K562 (cell line): Measurements from ENCODE around the gene ZNF740. TPM values are rescaled to one million over a fixed set of nuclear protein-coding genes. Genes with fewer than 3 reads are reported as not detected.

Experiments used
- CC2D1A ChIP-seq: fragments of 450-650 bp; IDR thresholded peaks from 2 replicates; pipeline ENCODE4 v1.6.1; 2017; ENCODE audit warnings: mild to moderate bottlenecking
- FOXK2 ChIP-seq, 2 experiments: fragments of 450-650 bp; IDR thresholded peaks in 1 of 2; conservative IDR thresholded peaks in 1 of 2; 2 replicates each; pipeline ENCODE4 v1.6.1; 2016; ENCODE audit warnings: low read depth in 2 of 2, mild to moderate bottlenecking in 1 of 2
- NFE2 ChIP-seq: IDR thresholded peaks from 2 replicates; pipeline ENCODE4 v1.6.1; 2014; ENCODE audit warnings: antibody characterized with exemption, low read depth
- NRF1 ChIP-seq, 2 experiments: fragments of 450-650 bp; IDR thresholded peaks in 1 of 2; conservative IDR thresholded peaks in 1 of 2; 2 replicates each; pipeline ENCODE4 v1.6.1; 2014; ENCODE audit warnings: mild to moderate bottlenecking in 2 of 2
- PHF8 ChIP-seq: fragments of 200-600 bp; sonication (generic); IDR thresholded peaks from 2 replicates; pipeline ENCODE4 v1.6.1; 2012; ENCODE audit warnings: mixed run types, mild to moderate bottlenecking, inconsistent platforms, low read length, moderate library complexity, borderline replicate concordance
- SMAD1 ChIP-seq: fragments of 150-350 bp; IDR thresholded peaks from 2 replicates; pipeline ENCODE4 v1.6.1; 2014; ENCODE audit warnings: low read length, low read depth; ENCODE audit not compliant: partially characterized antibody
- U2AF1 ChIP-seq: fragments of 200-400 bp; formaldehyde crosslinking; optimal IDR thresholded peaks from 2 replicates; pipeline ENCODE3; 2017; ENCODE audit warnings: mild to moderate bottlenecking, low read depth, low read length, moderate library complexity
- YBX1 ChIP-seq: fragments of 450-650 bp; IDR thresholded peaks from 2 replicates; pipeline ENCODE4 v1.7.1; 2016; ENCODE audit warnings: mild to moderate bottlenecking
- ZNF384 ChIP-seq: IDR thresholded peaks from 2 replicates; pipeline ENCODE4 v1.6.1; 2012; ENCODE audit warnings: low read depth, low read length, improper control_type of control experiment
- ZNF764 ChIP-seq: fragments of 250-450 bp; sonication (Bioruptor Pico); IDR thresholded peaks from 2 replicates; pipeline ENCODE4 v1.4.0; 2020; ENCODE audit warnings: low read depth, mild to moderate bottlenecking, moderate library complexity
- ZSCAN29 ChIP-seq: fragments of 450-650 bp; IDR thresholded peaks from 2 replicates; pipeline ENCODE4 v1.6.1; 2017
- polyA plus RNA-seq, 8 experiments: library from polyadenylated mRNA; depleted of rRNA in 4 of 8; stranded (reverse) in 5 of 8; unstranded in 3 of 8; fragments of >200 nt; fragmentation: Nextera tagmentation in 2 of 8; fragmentation: Illumina TruSeq in 1 of 8; extraction: Ambion mirVana in 2 of 8; extraction: Trizol in 1 of 8; gene quantifications; 2 replicates each; pipeline versions ENCODE4 v1.2.1 to v1.2.3, GENCODE V29; 2011 to 2014; ENCODE audit warnings: inconsistent platforms in 1 of 8, missing spikeins in 1 of 8
- total RNA-seq, 7 experiments: library from RNA; depleted of rRNA in 6 of 7; stranded (reverse); fragments of >200 nt in 6 of 7; fragmentation: Illumina TruSeq in 2 of 7; extraction: Trizol in 2 of 7; gene quantifications; 2 replicates each; pipeline versions ENCODE4 v1.2.1 to v1.2.3, GENCODE V29; 2011 to 2021; ENCODE audit warnings: low replicate concordance in 1 of 7
- TF ChIP-seq, protein P1 (sequence below): fragments of 450-650 bp; conservative IDR thresholded peaks from 2 replicates; pipeline ENCODE4 v1.6.1; 2016; ENCODE audit warnings: missing genetic modification characterization, low read depth, mild to moderate bottlenecking, control low read depth, missing compliant biosample characterization
- TF ChIP-seq, protein P2 (sequence below): fragments of 450-650 bp; IDR thresholded peaks from 2 replicates; pipeline ENCODE4 v1.6.1; 2016; ENCODE audit warnings: antibody characterized with exemption
- TF ChIP-seq, protein P3 (sequence below): fragments of 450-650 bp; IDR thresholded peaks from 2 replicates; pipeline ENCODE4 v1.6.1; 2016; ENCODE audit warnings: mild to moderate bottlenecking, moderate library complexity

Gene ZNF740
- total and polyA plus RNA-seq, 9 of the 15 experiments (the other 6 are each of a cell fraction or from before 2014, with no cell fraction given) = 0.57 to 46.4 (median 18.6) TPM

DNA sequence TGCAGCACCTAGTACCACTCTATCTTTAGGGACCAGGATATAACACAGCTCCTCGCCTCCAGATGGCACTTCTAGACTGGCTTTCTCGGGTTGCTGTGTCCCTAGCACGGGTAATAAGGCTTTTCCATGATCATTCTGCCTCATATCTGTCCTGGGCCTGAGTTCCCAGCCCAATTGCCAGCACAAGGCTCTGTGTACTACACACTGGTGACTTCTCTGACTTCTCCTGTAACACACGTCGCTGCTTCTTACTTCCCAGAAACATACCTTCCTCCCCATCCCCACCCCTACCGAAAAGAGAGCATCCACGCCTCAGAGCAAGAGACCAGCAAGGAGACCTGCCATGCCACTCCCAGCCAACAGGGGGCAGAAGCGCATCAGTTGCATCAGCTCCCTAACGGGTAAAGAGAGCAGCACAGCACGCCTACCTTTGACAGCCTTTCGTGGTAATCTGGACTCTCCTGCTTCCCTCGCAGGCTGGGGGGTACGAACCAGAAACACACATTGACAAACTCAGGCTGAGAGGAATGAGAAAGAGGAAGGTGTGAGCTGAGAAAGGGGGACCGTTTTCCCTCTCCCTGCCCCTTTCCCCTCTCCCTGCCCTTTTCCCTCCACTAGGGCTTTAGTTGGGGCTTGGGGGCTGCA lies 21.2 kb upstream of the ZNF740 start (continued):
- TF ChIP-seq, protein P1, sequence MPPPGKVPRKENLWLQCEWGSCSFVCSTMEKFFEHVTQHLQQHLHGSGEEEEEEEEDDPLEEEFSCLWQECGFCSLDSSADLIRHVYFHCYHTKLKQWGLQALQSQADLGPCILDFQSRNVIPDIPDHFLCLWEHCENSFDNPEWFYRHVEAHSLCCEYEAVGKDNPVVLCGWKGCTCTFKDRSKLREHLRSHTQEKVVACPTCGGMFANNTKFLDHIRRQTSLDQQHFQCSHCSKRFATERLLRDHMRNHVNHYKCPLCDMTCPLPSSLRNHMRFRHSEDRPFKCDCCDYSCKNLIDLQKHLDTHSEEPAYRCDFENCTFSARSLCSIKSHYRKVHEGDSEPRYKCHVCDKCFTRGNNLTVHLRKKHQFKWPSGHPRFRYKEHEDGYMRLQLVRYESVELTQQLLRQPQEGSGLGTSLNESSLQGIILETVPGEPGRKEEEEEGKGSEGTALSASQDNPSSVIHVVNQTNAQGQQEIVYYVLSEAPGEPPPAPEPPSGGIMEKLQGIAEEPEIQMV (tag) = peak; percentile 71; the same call in 1 of the 2 replicates
- TF ChIP-seq, protein P2, sequence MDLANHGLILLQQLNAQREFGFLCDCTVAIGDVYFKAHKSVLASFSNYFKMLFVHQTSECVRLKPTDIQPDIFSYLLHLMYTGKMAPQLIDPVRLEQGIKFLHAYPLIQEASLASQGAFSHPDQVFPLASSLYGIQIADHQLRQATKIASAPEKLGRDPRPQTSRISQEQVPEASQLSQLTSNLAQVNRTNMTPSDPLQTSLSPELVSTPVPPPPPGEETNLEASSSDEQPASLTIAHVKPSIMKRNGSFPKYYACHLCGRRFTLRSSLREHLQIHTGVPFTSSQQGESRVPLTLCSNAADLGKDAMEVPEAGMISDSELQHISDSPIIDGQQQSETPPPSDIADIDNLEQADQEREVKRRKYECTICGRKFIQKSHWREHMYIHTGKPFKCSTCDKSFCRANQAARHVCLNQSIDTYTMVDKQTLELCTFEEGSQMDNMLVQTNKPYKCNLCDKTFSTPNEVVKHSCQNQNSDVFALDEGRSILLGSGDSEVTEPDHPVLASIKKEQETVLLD = no peak
- TF ChIP-seq, protein P3, sequence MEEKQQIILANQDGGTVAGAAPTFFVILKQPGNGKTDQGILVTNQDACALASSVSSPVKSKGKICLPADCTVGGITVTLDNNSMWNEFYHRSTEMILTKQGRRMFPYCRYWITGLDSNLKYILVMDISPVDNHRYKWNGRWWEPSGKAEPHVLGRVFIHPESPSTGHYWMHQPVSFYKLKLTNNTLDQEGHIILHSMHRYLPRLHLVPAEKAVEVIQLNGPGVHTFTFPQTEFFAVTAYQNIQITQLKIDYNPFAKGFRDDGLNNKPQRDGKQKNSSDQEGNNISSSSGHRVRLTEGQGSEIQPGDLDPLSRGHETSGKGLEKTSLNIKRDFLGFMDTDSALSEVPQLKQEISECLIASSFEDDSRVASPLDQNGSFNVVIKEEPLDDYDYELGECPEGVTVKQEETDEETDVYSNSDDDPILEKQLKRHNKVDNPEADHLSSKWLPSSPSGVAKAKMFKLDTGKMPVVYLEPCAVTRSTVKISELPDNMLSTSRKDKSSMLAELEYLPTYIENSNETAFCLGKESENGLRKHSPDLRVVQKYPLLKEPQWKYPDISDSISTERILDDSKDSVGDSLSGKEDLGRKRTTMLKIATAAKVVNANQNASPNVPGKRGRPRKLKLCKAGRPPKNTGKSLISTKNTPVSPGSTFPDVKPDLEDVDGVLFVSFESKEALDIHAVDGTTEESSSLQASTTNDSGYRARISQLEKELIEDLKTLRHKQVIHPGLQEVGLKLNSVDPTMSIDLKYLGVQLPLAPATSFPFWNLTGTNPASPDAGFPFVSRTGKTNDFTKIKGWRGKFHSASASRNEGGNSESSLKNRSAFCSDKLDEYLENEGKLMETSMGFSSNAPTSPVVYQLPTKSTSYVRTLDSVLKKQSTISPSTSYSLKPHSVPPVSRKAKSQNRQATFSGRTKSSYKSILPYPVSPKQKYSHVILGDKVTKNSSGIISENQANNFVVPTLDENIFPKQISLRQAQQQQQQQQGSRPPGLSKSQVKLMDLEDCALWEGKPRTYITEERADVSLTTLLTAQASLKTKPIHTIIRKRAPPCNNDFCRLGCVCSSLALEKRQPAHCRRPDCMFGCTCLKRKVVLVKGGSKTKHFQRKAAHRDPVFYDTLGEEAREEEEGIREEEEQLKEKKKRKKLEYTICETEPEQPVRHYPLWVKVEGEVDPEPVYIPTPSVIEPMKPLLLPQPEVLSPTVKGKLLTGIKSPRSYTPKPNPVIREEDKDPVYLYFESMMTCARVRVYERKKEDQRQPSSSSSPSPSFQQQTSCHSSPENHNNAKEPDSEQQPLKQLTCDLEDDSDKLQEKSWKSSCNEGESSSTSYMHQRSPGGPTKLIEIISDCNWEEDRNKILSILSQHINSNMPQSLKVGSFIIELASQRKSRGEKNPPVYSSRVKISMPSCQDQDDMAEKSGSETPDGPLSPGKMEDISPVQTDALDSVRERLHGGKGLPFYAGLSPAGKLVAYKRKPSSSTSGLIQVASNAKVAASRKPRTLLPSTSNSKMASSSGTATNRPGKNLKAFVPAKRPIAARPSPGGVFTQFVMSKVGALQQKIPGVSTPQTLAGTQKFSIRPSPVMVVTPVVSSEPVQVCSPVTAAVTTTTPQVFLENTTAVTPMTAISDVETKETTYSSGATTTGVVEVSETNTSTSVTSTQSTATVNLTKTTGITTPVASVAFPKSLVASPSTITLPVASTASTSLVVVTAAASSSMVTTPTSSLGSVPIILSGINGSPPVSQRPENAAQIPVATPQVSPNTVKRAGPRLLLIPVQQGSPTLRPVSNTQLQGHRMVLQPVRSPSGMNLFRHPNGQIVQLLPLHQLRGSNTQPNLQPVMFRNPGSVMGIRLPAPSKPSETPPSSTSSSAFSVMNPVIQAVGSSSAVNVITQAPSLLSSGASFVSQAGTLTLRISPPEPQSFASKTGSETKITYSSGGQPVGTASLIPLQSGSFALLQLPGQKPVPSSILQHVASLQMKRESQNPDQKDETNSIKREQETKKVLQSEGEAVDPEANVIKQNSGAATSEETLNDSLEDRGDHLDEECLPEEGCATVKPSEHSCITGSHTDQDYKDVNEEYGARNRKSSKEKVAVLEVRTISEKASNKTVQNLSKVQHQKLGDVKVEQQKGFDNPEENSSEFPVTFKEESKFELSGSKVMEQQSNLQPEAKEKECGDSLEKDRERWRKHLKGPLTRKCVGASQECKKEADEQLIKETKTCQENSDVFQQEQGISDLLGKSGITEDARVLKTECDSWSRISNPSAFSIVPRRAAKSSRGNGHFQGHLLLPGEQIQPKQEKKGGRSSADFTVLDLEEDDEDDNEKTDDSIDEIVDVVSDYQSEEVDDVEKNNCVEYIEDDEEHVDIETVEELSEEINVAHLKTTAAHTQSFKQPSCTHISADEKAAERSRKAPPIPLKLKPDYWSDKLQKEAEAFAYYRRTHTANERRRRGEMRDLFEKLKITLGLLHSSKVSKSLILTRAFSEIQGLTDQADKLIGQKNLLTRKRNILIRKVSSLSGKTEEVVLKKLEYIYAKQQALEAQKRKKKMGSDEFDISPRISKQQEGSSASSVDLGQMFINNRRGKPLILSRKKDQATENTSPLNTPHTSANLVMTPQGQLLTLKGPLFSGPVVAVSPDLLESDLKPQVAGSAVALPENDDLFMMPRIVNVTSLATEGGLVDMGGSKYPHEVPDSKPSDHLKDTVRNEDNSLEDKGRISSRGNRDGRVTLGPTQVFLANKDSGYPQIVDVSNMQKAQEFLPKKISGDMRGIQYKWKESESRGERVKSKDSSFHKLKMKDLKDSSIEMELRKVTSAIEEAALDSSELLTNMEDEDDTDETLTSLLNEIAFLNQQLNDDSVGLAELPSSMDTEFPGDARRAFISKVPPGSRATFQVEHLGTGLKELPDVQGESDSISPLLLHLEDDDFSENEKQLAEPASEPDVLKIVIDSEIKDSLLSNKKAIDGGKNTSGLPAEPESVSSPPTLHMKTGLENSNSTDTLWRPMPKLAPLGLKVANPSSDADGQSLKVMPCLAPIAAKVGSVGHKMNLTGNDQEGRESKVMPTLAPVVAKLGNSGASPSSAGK = peak; percentile 87
- TF ChIP-seq NFE2 (no peak), FOXK2 (conservative IDR thresholded peaks at IDR 0.05 in 1 of 2, IDR thresholded peaks at IDR 0.05 in 1 of 2; ENCODE audit: low read depth in 2 of 2) (peak; percentile 34 to 60; a peak in 2 of 4 replicates), YBX1 (no peak), PHF8 (peak; percentile 32; the same call in 1 of the 2 replicates), SMAD1 (peak; percentile 41), NRF1 (conservative IDR thresholded peaks at IDR 0.05 in 1 of 2, IDR thresholded peaks at IDR 0.05 in 1 of 2) (peak; percentile 8 to 25; a peak in 2 of 4 replicates), ZNF764 (CRISPR knock-in tag) (no peak), U2AF1 (no peak), CC2D1A (peak; percentile 91), ZSCAN29 (no peak), ZNF384 (0 out of 2 replicates have a peak, but pooled peaks have one; percentile 9)
